GM11168 (cell line): ENCODE data around the gene PHACTR3.

Source experiments
- in situ Hi-C: fragments of 300-500 bp; cut with MboI; formaldehyde crosslinking; loops from one replicate; pipeline ENCODE4 v1.12.0; 2022; ENCODE audit warnings: low sequenced_read_pairs; ENCODE audit not compliant: unreplicated experiment

Gene PHACTR3

DNA sequence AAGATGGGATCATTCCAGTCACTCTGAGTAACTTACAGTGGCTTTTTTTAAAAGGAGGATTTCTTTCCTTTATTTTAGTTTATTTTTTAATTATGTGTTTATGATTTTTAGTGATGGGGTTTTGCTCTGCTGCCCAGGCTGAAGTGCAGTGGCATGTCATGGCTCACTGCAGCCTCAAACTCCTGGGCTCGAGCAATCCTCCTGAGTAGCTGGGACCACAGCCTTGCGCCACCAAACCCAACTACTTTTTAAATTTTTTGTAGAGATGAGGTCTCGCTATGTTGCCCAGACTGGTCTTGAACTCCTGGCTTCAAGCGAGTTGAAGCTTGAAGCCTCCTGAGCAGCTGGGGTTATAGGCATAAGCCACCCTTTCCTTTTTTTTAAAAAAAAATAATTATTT, 31.8 kb upstream of the PHACTR3 start:
- in situ Hi-C loops = no loop called here

GRCh38 chr20:59573837-59574236, 30.5 kb upstream of the PHACTR3 start:
- in situ Hi-C loops = no loop called here

GRCh38 chr20:59574308-59574707, 30.0 kb upstream of the PHACTR3 start:
- in situ Hi-C loops = no loop called here

- in situ Hi-C loops = no loop called here
Measured at GRCh38 chr20:59575216-59575615, 29.1 kb upstream of the PHACTR3 start.

DNA sequence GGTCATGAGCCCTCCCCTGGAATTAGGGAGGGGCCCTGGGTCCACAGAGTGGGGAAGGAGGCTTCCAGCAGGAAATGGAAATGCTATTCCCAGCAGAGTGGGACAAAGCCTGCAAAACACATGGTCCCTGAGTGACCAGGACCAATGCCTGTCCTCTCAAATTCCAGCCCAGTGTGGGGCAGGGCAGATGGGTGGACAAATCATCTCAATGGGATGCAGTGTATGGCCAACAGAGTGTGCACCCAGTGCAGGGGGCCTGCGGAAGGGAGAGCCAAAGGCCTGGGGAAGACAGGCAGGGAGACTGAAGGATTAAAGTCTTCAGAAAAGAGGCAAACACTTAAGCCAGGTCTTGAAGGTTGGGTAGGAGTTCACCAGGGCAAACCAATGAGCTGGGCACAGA, 28.7 kb upstream of the PHACTR3 start:
- in situ Hi-C loops = no loop called here

- in situ Hi-C loops = no loop called here
Measured at GRCh38 chr20:59576216-59576953, 28.0 kb upstream of the PHACTR3 start.

GRCh38 chr20:59577037-59577808, 27.1 kb upstream of the PHACTR3 start:
- in situ Hi-C loops = no loop called here

GRCh38 chr20:59577809-59578435, 26.4 kb upstream of the PHACTR3 start:
- in situ Hi-C loops = no loop called here

DNA sequence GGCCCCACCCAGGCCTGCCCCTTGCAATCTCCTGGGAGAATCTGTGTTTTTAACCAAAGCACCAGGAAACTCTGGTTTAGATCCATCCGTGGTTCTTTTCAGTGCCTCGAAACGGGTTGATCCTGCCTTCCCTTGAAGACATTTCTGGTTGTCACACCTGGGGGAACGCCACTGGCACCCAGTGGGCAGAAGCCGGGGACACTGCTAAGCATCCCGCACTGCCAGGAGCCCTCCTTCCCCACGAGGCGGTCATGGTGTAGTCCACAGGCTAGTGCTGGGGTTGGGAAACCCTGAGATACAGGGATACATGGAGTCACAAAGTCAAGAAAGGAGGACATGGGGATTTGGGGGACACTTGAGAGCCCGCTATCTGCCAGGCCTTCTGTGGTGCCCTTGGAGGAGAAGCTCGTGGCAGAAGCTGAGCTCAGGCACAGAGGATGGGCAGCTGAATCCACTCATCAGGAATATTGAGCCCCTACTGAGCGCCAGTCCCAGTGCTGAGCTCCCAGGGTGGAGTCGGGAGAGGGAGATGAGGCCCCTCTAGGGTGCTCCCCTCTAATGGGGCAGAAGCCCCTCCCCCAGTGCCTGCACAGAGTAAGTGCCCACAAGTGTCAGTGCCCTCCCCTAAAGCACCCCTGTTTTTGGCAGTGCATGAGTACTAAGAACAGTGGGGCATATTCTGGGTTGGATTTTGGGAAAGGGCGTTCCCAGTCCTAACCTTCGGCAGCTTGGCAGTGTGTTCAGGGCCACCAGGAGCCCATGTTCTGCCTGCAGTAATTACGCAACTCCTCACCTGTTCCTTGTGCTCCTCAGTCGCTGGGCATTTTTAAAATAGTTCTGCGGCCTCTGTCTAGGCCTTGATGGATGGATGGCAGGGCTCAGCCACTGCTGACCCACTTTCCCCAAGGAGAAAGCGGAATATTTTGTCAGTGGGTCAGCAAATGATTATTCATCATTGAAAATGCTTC, 25.6 kb upstream of the PHACTR3 start:
- in situ Hi-C loops = no loop called here

DNA sequence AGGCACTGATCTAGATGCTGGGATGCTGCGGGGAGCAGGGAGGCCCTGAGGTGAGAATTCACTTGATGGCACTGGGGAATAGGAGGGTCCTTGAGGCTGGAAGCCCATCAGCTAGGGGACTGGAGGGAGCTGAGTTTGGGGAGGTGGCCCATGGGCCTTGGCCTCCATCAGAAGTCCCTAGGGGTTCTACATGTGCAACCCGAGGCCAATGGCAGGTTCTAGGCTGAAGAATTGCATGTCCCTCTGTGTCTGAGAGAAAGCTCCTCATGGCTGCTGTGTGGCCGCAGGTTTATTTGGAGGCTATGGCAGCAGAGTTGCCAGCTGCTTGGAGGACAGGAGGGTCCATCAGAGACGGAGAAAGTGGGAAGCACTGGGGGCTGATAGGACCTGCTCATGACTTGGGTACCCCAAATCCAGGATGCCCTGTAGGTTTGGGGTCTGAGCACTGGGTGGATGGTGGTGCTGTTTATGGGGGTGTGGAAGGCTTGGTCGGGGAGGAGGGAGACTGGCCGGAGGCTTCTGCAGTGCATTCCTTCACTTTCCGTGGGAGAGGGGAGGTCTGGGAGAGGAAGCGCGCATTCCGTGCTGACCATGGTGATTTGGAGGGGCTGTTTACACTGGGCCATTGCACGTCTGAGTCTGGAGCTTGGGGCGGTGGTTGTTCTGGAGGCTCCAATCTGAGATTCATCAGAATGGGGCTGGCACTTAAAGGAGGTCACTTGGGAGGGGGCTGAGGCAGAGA, 24.8 kb upstream of the PHACTR3 start:
- in situ Hi-C loops = no loop called here

- in situ Hi-C loops = no loop called here
Measured at GRCh38 chr20:59580146-59580946, 24.0 kb upstream of the PHACTR3 start.

DNA sequence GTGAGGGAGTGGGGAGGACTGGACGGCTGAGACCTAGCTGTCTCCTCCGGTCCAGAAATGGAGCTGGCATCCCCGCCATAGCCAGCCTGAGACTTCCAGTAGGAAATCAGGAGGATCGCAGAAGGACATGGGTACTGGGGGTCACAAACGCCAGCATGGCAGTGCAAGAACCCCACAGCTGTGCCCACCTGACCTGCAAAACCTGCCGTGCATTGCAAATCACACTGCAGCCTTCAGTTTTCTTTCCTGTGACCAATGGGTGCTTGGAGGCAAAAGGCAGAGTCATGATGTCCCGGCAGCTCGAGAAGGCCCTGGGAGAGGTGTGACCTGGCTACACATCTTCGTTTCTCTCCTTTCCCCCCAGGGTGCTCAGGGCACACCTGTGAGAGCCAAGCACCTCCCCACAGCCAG, 23.3 kb upstream of the PHACTR3 start:
- in situ Hi-C loops = no loop called here

DNA sequence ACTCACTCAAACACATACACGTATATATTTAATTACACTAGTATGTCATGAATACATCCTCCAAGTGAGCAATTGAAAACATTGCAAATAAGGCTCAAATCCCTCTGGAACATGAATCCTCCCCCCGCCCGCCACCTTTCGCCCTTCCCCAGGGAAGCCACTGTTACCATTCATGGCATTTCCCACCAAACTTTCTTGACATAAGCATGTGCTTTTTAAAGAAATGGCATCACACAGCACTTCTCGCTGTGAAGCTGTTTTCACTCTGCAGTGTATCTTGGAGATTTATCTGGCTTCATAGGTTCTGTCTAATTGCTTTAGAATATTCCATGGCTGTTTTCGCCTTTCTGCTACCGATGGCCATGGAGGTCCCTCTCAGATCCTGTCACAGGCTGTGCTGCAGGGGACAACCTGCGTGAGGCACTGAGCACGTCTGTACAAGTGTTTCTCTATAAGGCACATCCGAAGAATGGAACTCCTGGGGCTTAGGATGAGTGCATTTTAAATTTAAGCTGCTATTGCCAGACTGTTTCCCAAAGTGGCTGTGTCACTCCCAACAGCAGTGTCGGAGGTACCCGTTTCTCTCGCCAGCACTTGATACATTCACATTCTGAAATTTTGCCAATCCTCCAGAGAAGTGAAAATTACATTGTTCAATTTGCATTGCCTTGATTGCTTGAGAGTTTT, 22.2 kb upstream of the PHACTR3 start:
- in situ Hi-C loops = no loop called here

GRCh38 chr20:59583428-59584277, 20.7 kb upstream of the PHACTR3 start:
- in situ Hi-C loops = no loop called here

GRCh38 chr20:59584278-59584925, 19.9 kb upstream of the PHACTR3 start:
- in situ Hi-C loops = no loop called here

DNA sequence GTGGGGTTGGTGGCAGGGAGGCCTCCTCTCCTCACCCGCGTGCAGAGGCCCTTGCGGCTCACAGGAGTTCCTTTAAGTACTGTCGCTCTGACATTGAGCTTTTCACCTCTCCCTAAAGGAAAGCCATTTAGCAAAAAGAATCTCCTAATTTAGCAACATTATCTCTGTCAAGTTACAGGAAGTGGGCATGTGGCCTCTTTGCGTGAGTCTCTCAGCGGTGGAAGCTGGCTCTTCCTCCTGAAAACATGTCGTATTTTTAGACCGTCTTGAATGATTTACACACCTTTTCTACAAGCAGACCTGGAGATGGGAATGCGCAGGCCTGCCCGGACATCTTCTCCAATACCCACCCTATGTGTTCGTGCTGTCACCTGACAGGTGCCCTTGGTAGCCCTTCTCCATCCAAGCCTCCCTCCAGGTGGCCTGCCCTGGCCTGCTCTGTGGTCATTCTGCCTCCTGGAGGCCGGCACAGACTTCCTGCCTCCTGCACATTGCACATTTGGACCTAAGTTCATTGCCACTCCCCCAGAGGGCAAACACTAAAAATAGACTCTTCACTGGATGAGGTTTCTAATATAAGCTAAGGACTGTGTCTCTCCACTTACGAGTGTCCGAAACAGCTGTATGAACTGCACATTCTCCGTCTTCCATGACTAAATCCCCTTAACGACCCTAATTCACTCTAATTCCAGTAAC, 18.5 kb upstream of the PHACTR3 start:
- in situ Hi-C loops = no loop called here
